ENCODE data around the gene FBXO27. TPM values are rescaled to one million over a fixed set of nuclear protein-coding genes. Genes with fewer than 3 reads are reported as not detected.

The FBXO27 gene
- total RNA-seq, 5 donors from 2014 or later (not counting 1 experiment from before 2014, with no cell fraction given), result 0.41 to 0.69 (median 0.66) TPM; not detected in 2

DNA sequence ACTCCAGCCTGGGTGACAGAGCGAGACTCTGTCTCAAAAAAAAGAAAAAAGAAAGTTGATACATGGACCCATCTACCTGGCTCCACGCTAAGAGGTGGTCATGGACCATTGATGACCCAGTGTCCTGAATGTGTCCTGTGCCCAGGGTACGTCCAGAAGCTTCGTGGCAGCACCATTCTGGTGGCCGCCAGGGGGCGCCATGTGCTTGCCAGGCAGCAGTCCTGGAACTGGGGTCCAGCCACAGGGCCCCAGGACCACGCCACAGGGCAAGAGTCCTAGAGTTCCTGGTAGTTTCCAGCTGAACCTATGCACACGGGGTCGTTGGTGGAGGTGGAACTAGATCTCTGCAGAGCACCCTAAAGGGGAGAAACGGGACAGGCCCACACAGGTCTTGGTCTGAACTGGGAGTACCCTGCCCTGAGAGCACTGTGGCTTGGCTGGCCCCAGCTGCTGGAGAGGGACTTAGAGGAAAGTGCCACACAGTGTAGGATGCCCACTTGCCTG, 19.9 kb upstream of the FBXO27 start:
- peak; percentile 56 to 70 (median 64) for ATAC-seq (replicated peaks in 1 of 4)
- H3K36me3 Mint-ChIP-seq, result no peaks in the 10 kb centered on the region
- peaks cover 0 to 13% of the 10 kb centered on the region in 2 experiments for H3K27me3 ChIP-seq (replicated peaks in 1 of 2; ENCODE audit: control insufficient read depth in 2 of 2, extremely low read depth in 1 of 2, insufficient read depth in 2 of 2, low read length in 1 of 2)
- POLR2A ChIA-PET, result no interaction called here
- H3K4me1 Mint-ChIP-seq, result peaks cover 0 to 2% (median 0%) of the 10 kb centered on the region in 3 donors
- 29% methylated on average over 10 of the region's 10 CpGs for WGBS (ENCODE audit: insufficient coverage)
- H3K36me3 ChIP-seq (ENCODE audit: control insufficient read depth in 2 of 2, extremely low read depth in 1 of 2, insufficient read depth in 1 of 2, low read length in 1 of 2), result no peaks in the 10 kb centered on the region
- CTCF ChIA-PET, result interaction anchor here (0.6 to 1.5 kb wide), 2 partner anchors 32 to 59 kb away, joined by 4 to 5 read pairs; partner anchors contain the start of gene ACP7 (in 1 of the 2)
- H3K9me3 Mint-ChIP-seq, result no peaks in the 10 kb centered on the region
- H3K27ac Mint-ChIP-seq, result no peak overlapping the region
- DNase-seq, result peak; percentile 19 to 83 (median 58)
- no peak overlapping the region for H3K4me3 ChIP-seq (ENCODE audit: control insufficient read depth in 1 of 2, extremely low read depth in 1 of 2, low read length in 1 of 2)
- peaks cover 0 to 5% of the 10 kb centered on the region in 2 donors for H3K27me3 Mint-ChIP-seq
- H3K9me3 ChIP-seq, result no peaks in the 10 kb centered on the region
- H3K4me1 ChIP-seq (ENCODE audit: control insufficient read depth in 1 of 2, extremely low read depth in 1 of 2, insufficient read depth in 2 of 2, low read length in 2 of 2), result peaks cover 0 to 6% of the 10 kb centered on the region in 2 experiments
- no peak overlapping the region for H3K4me3 Mint-ChIP-seq
- no peak overlapping the region for H3K27ac ChIP-seq (ENCODE audit: low read length)

- DNase-seq (no peak), ATAC-seq (replicated peaks in 1 of 4) (no peak)
- Histone ChIP-seq H3K36me3 (ENCODE audit: control insufficient read depth in 2 of 2, extremely low read depth in 1 of 2, insufficient read depth in 1 of 2, low read length in 1 of 2) (no peaks in the 10 kb centered on the region), H3K9me3 (no peaks in the 10 kb centered on the region), H3K27me3 (replicated peaks in 1 of 2; ENCODE audit: control insufficient read depth in 2 of 2, extremely low read depth in 1 of 2, insufficient read depth in 2 of 2, low read length in 1 of 2) (peaks cover 0 to 7% of the 10 kb centered on the region in 2 experiments), H3K4me1 (ENCODE audit: control insufficient read depth in 1 of 2, extremely low read depth in 1 of 2, insufficient read depth in 2 of 2, low read length in 2 of 2) (peaks cover 0 to 1% of the 10 kb centered on the region in 2 experiments), H3K4me3 (ENCODE audit: control insufficient read depth in 1 of 2, extremely low read depth in 1 of 2, low read length in 1 of 2) (no peak overlapping the region), H3K27ac (ENCODE audit: low read length) (no peak overlapping the region)
- no peaks in the 10 kb centered on the region for H3K9me3 Mint-ChIP-seq
- no peaks in the 10 kb centered on the region for H3K36me3 Mint-ChIP-seq
- H3K27ac Mint-ChIP-seq, result no peak overlapping the region
- ChIA-PET CTCF (interaction anchor here in 1 of 2 donors (0.7 kb wide), 1 partner anchor 140 kb away, joined by 4 read pairs; no protein-coding TSS in a partner anchor), POLR2A (no interaction called here)
- H3K4me3 Mint-ChIP-seq, result no peak overlapping the region
- H3K4me1 Mint-ChIP-seq, result no peaks in the 10 kb centered on the region
- 69% methylated on average over 2 of the region's 2 CpGs for WGBS (ENCODE audit: insufficient coverage)
- H3K27me3 Mint-ChIP-seq, result peaks cover 0 to 8% of the 10 kb centered on the region in 2 donors
Measured at GRCh38 chr19:39047073-39047472, 14.7 kb upstream of the FBXO27 start.

GRCh38 chr19:39046037-39046821, 13.9 kb upstream of the FBXO27 start:
- Histone ChIP-seq H3K4me1 (ENCODE audit: control insufficient read depth in 1 of 2, extremely low read depth in 1 of 2, insufficient read depth in 2 of 2, low read length in 2 of 2) (no peaks in the 10 kb centered on the region), H3K9me3 (no peaks in the 10 kb centered on the region), H3K4me3 (ENCODE audit: control insufficient read depth in 1 of 2, extremely low read depth in 1 of 2, low read length in 1 of 2) (no peak overlapping the region), H3K27me3 (replicated peaks in 1 of 2; ENCODE audit: control insufficient read depth in 2 of 2, extremely low read depth in 1 of 2, insufficient read depth in 2 of 2, low read length in 1 of 2) (no peaks in the 10 kb centered on the region), H3K36me3 (ENCODE audit: control insufficient read depth in 2 of 2, extremely low read depth in 1 of 2, insufficient read depth in 1 of 2, low read length in 1 of 2) (no peaks in the 10 kb centered on the region), H3K27ac (ENCODE audit: low read length) (no peak overlapping the region)
- no peaks in the 10 kb centered on the region for H3K4me1 Mint-ChIP-seq
- peaks cover 0 to 5% of the 10 kb centered on the region in 2 donors for H3K27me3 Mint-ChIP-seq
- DNase-seq, result no peak
- peaks cover 0 to under 1% (median 0%) of the 10 kb centered on the region in 3 donors for H3K9me3 Mint-ChIP-seq
- ChIA-PET CTCF (interaction anchor here in 1 of 2 donors (0.7 kb wide), 1 partner anchor 140 kb away, joined by 4 read pairs; no protein-coding TSS in a partner anchor), POLR2A (no interaction called here)
- H3K36me3 Mint-ChIP-seq, result no peaks in the 10 kb centered on the region
- no peak for ATAC-seq (replicated peaks in 1 of 4)
- no peak overlapping the region for H3K27ac Mint-ChIP-seq
- H3K4me3 Mint-ChIP-seq, result no peak overlapping the region
- 87% methylated on average over 5 of the region's 7 CpGs for WGBS (ENCODE audit: insufficient coverage)

DNA sequence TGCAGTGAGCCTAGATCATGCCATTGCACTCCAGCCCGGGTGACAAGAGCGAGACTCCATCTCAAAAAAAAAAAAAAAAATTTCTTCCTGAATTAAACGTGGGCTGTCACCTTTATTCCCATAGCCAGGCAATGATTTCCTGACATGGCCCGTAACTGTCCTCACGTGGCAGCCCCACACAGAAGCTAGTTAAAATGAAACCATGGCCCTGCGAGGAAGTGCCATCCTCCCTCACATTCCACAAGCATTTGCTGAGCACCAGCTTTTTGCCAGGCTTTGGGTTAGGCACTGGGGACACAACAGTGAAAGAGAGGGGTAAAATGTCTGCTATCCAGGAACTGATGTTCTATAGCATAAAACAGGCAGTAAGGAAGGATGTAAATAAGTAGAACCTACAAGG, 13.2 kb upstream of the FBXO27 start:
- ChIA-PET POLR2A (no interaction called here), CTCF (no interaction called here)
- no peak overlapping the region for H3K27ac Mint-ChIP-seq

GRCh38 chr19:39038098-39038497, 5.7 kb upstream of the FBXO27 start:
- Mint-ChIP-seq H3K4me3 (no peak overlapping the region), H3K9me3 (peaks cover 0 to 3% (median 0%) of the 10 kb centered on the region in 3 donors), H3K27ac (no peak overlapping the region), H3K27me3 (peaks cover 0 to 10% of the 10 kb centered on the region in 2 donors), H3K4me1 (no peaks in the 10 kb centered on the region), H3K36me3 (no peaks in the 10 kb centered on the region)
- H3K36me3 ChIP-seq (ENCODE audit: control insufficient read depth in 2 of 2, extremely low read depth in 1 of 2, insufficient read depth in 1 of 2, low read length in 1 of 2), result no peaks in the 10 kb centered on the region
- ChIA-PET CTCF (no interaction called here), POLR2A (no interaction called here)
- H3K27me3 ChIP-seq (replicated peaks in 1 of 2; ENCODE audit: control insufficient read depth in 2 of 2, extremely low read depth in 1 of 2, insufficient read depth in 2 of 2, low read length in 1 of 2), result peaks cover 3 to 6% of the 10 kb centered on the region in 2 experiments
- no peak overlapping the region for H3K4me3 ChIP-seq (ENCODE audit: control insufficient read depth in 1 of 2, extremely low read depth in 1 of 2, low read length in 1 of 2)
- no peaks in the 10 kb centered on the region for H3K4me1 ChIP-seq (ENCODE audit: control insufficient read depth in 1 of 2, extremely low read depth in 1 of 2, insufficient read depth in 2 of 2, low read length in 2 of 2)
- no peaks in the 10 kb centered on the region for H3K9me3 ChIP-seq
- WGBS (ENCODE audit: insufficient coverage), result 35% methylated on average over 5 of the region's 9 CpGs
- ATAC-seq (replicated peaks in 1 of 4), result no peak
- no peak for DNase-seq
- no peak overlapping the region for H3K27ac ChIP-seq (ENCODE audit: low read length)

More for the DNA sequence above, 13.2 kb upstream of the FBXO27 start:
- Mint-ChIP-seq H3K36me3 (no peaks in the 10 kb centered on the region), H3K9me3 (peaks cover 0 to 3% (median 0%) of the 10 kb centered on the region in 3 donors), H3K4me3 (no peak overlapping the region), H3K27me3 (peaks cover 0 to 3% of the 10 kb centered on the region in 2 donors), H3K4me1 (no peaks in the 10 kb centered on the region)
- Histone ChIP-seq H3K27ac (ENCODE audit: low read length) (no peak overlapping the region), H3K4me1 (ENCODE audit: control insufficient read depth in 1 of 2, extremely low read depth in 1 of 2, insufficient read depth in 2 of 2, low read length in 2 of 2) (no peaks in the 10 kb centered on the region), H3K4me3 (ENCODE audit: control insufficient read depth in 1 of 2, extremely low read depth in 1 of 2, low read length in 1 of 2) (no peak overlapping the region), H3K9me3 (no peaks in the 10 kb centered on the region), H3K27me3 (replicated peaks in 1 of 2; ENCODE audit: control insufficient read depth in 2 of 2, extremely low read depth in 1 of 2, insufficient read depth in 2 of 2, low read length in 1 of 2) (no peaks in the 10 kb centered on the region), H3K36me3 (ENCODE audit: control insufficient read depth in 2 of 2, extremely low read depth in 1 of 2, insufficient read depth in 1 of 2, low read length in 1 of 2) (no peaks in the 10 kb centered on the region)
- DNase-seq (no peak), ATAC-seq (replicated peaks in 1 of 4) (no peak)
- 76% methylated on average over 4 of the region's 6 CpGs for WGBS (ENCODE audit: insufficient coverage)

DNA sequence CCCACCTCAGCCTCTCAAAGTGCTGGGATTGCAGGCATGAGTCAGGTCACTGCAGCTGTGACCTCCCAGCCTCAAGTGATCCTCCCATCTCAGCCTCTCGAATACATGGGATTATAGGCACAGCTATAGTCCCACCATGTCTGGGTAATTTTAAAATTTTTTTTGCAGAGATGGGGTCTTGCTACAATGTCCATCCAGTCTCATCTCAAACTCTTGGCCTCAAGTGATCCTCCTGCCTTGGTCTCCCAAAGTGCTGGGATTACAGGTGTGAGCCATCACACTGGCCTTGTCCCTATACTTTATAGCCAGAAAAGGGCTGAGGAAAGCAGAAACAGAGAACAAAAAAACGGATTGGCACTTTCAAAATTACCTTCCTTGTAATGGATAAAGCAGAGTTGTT, 4.8 kb upstream of the FBXO27 start:
- Histone ChIP-seq H3K4me3 (ENCODE audit: control insufficient read depth in 1 of 2, extremely low read depth in 1 of 2, low read length in 1 of 2) (no peak overlapping the region), H3K36me3 (ENCODE audit: control insufficient read depth in 2 of 2, extremely low read depth in 1 of 2, insufficient read depth in 1 of 2, low read length in 1 of 2) (no peaks in the 10 kb centered on the region), H3K9me3 (no peaks in the 10 kb centered on the region), H3K27me3 (replicated peaks in 1 of 2; ENCODE audit: control insufficient read depth in 2 of 2, extremely low read depth in 1 of 2, insufficient read depth in 2 of 2, low read length in 1 of 2) (peaks cover 3 to 12% of the 10 kb centered on the region in 2 experiments), H3K27ac (ENCODE audit: low read length) (no peak overlapping the region), H3K4me1 (ENCODE audit: control insufficient read depth in 1 of 2, extremely low read depth in 1 of 2, insufficient read depth in 2 of 2, low read length in 2 of 2) (peaks cover 0 to 6% of the 10 kb centered on the region in 2 experiments)
- H3K27ac Mint-ChIP-seq, result no peak overlapping the region
- no peak for ATAC-seq (replicated peaks in 1 of 4)
- POLR2A ChIA-PET, result interaction anchor here in 1 of 2 donors (0.6 kb wide), 1 partner anchor 192 kb away, joined by 6 read pairs; no protein-coding TSS in a partner anchor
- WGBS (ENCODE audit: insufficient coverage), result no CpG with 5 or more reads among the region's 2 CpGs
- peaks cover 3 to 5% (median 4%) of the 10 kb centered on the region in 3 donors for H3K4me1 Mint-ChIP-seq
- no peak for DNase-seq
- no peaks in the 10 kb centered on the region for H3K36me3 Mint-ChIP-seq
- peaks cover 0 to 10% of the 10 kb centered on the region in 2 donors for H3K27me3 Mint-ChIP-seq
- H3K9me3 Mint-ChIP-seq, result peaks cover 0 to 3% (median 0%) of the 10 kb centered on the region in 3 donors
- CTCF ChIA-PET, result no interaction called here
- no peak overlapping the region for H3K4me3 Mint-ChIP-seq
